GM12878 (cell line): ENCODE data around the gene SPTBN1. TPM values are rescaled to one million over a fixed set of nuclear protein-coding genes. Genes with fewer than 3 reads are reported as not detected.

ENCODE experiments used
- ATAC-seq: fragments of 200-7000 bp; cut with Tn5 transposase; 3 replicates; pipeline ENCODE4 v1.9.1; 2020; ENCODE audit warnings: mild to moderate bottlenecking, moderate library complexity
- BruUV-seq: library from RNA; stranded (reverse); fragments of 400-500 nt; replicated peaks from 2 replicates; lab custom pipeline; 2021; lab: Mats Ljungman, UMichigan
- CTCF ChIA-PET: fragments of 300-600 bp; sonication (Branson Sonifier 250); formaldehyde crosslinking; extraction: SDS; loops from one replicate; lab custom pipeline; 2021; ENCODE audit warnings: inconsistent platforms; lab: Yijun Ruan, JAX
- POLR2A ChIA-PET: fragments of 350-600 bp; formaldehyde crosslinking; extraction: SDS; loops from one replicate; lab custom pipeline; 2021; ENCODE audit warnings: inconsistent platforms; lab: Charles Lee
- RAD21 ChIA-PET: fragments of 300-600 bp; sonication (Branson Sonifier 250); formaldehyde crosslinking; loops from one replicate; lab custom pipeline; 2023; ENCODE audit warnings: antibody characterized with exemption; ENCODE audit not compliant: unreplicated experiment; lab: Charles Lee
- SMC1A ChIA-PET: fragments of 300-600 bp; sonication (Branson Sonifier 250); formaldehyde crosslinking; loops from one replicate; lab custom pipeline; 2023; ENCODE audit not compliant: unreplicated experiment, uncharacterized antibody; lab: Charles Lee
- DNase-seq: peaks from one replicate; pipeline ENCODE4 v3.0.0-alpha.2; 2011; ENCODE audit warnings: low read depth, low spot score
- FAIRE-seq: peaks from 3 replicates; lab custom pipeline; 2011; peaks lifted over from hg19 to GRCh38; lab: Jason Lieb, UNC
- H2AFZ ChIP-seq: 2 replicates; pipeline ENCODE4 v1.6.0; 2011; ENCODE audit warnings: low read depth, low read length, control low read depth; ENCODE audit not compliant: control insufficient read depth
- H3K27ac ChIP-seq: 2 replicates; pipeline ENCODE4 v1.5.1; 2011; ENCODE audit warnings: control low read depth; ENCODE audit not compliant: control insufficient read depth, insufficient read depth
- H3K27me3 ChIP-seq, 2 experiments: replicated peaks in 1 of 2; 2 replicates each; pipeline versions ENCODE4 v1.6.0 to v1.6.1; 2011; ENCODE audit warnings: low read length in 1 of 2; ENCODE audit not compliant: control insufficient read depth in 2 of 2, insufficient read depth in 2 of 2
- H3K36me3 ChIP-seq, 2 experiments: 2 replicates each; pipeline ENCODE4 v1.5.1; 2011; ENCODE audit warnings: low read length in 1 of 2; ENCODE audit not compliant: control insufficient read depth in 2 of 2, insufficient read depth in 2 of 2
- H3K4me1 ChIP-seq: 2 replicates; pipeline ENCODE4 v1.6.1; 2011; ENCODE audit warnings: mild to moderate bottlenecking, low read length, moderate library complexity, mixed read lengths; ENCODE audit not compliant: control insufficient read depth, insufficient read depth
- H3K4me2 ChIP-seq: 2 replicates; pipeline ENCODE4 v1.6.0; 2011; ENCODE audit warnings: control low read depth; ENCODE audit not compliant: control insufficient read depth, insufficient read depth
- H3K4me3 ChIP-seq: fragments of 200-600 bp; sonication (generic); 2 replicates; pipeline ENCODE4 v1.5.1; 2016
- H3K79me2 ChIP-seq: 2 replicates; pipeline ENCODE4 v1.6.0; 2011; ENCODE audit warnings: low read length; ENCODE audit not compliant: control insufficient read depth, insufficient read depth
- H3K9ac ChIP-seq: 2 replicates; pipeline ENCODE4 v1.8.0; 2011; ENCODE audit warnings: low read length, control low read depth, mixed read lengths; ENCODE audit not compliant: control insufficient read depth, insufficient read depth
- H3K9me3 ChIP-seq: replicated peaks from 3 replicates; pipeline ENCODE4 v1.5.1; 2011; ENCODE audit warnings: mild to moderate bottlenecking, low read length; ENCODE audit not compliant: control insufficient read depth, insufficient read depth
- H4K20me1 ChIP-seq: 2 replicates; pipeline ENCODE4 v1.6.0; 2011; ENCODE audit not compliant: control insufficient read depth, insufficient read depth
- BCL11A ChIP-seq: IDR thresholded peaks from 2 replicates; pipeline ENCODE4 v1.6.1; 2011; ENCODE audit warnings: low read depth, low read length
- BHLHE40 ChIP-seq, 2 experiments: fragments of 450-650 bp in 1 of 2; IDR thresholded peaks; 2 replicates each; pipeline ENCODE4 v1.6.1; 2011 to 2017; ENCODE audit warnings: low read depth in 2 of 2, borderline replicate concordance in 1 of 2, improper control_type of control experiment in 1 of 2, low read length in 1 of 2, mild to moderate bottlenecking in 1 of 2
- GABPA ChIP-seq: IDR thresholded peaks from 2 replicates; pipeline ENCODE4 v1.6.1; 2014; ENCODE audit warnings: antibody characterized with exemption, low read depth, mild to moderate bottlenecking, inconsistent platforms
- IKZF2 ChIP-seq, 2 experiments: fragments of 450-650 bp; IDR thresholded peaks; 2 replicates each; pipeline ENCODE4 v1.6.1; 2017; ENCODE audit warnings: mild to moderate bottlenecking in 2 of 2, moderate library complexity in 2 of 2
- JUND ChIP-seq: IDR thresholded peaks from 2 replicates; pipeline ENCODE4 v1.6.1; 2012; ENCODE audit warnings: low read depth, mild to moderate bottlenecking, low read length, improper control_type of control experiment, moderate library complexity
- NR2C1 ChIP-seq: fragments of 450-650 bp; IDR thresholded peaks from 2 replicates; pipeline ENCODE4 v1.6.1; 2017; ENCODE audit warnings: antibody characterized with exemption, mild to moderate bottlenecking, moderate library complexity
- NR2C2 ChIP-seq: IDR thresholded peaks from 2 replicates; pipeline ENCODE4 v1.6.1; 2011; ENCODE audit warnings: borderline replicate concordance, low read depth; ENCODE audit not compliant: control insufficient read depth, insufficient read length
- NR2F1 ChIP-seq: fragments of 450-650 bp; conservative IDR thresholded peaks from 2 replicates; pipeline ENCODE4 v1.6.1; 2017; ENCODE audit warnings: mild to moderate bottlenecking
- RAD51 ChIP-seq: fragments of 450-650 bp; IDR thresholded peaks from 2 replicates; pipeline ENCODE4 v1.6.1; 2016; ENCODE audit warnings: moderate library complexity, mild to moderate bottlenecking, inconsistent platforms
- RUNX3 ChIP-seq: IDR thresholded peaks from 2 replicates; pipeline ENCODE4 v1.6.1; 2012; ENCODE audit warnings: low read length, inconsistent platforms
- SIX5 ChIP-seq: IDR thresholded peaks from 2 replicates; pipeline ENCODE4 v1.6.1; 2011; ENCODE audit warnings: mild to moderate bottlenecking, low read depth, low read length, moderate library complexity; ENCODE audit not compliant: severe bottlenecking
- STAT1 ChIP-seq: fragments of 450-650 bp; conservative IDR thresholded peaks from 2 replicates; pipeline ENCODE4 v1.6.1; 2014; ENCODE audit warnings: antibody characterized with exemption, mild to moderate bottlenecking
- WGBS: methylation state at CpG from one replicate; pipeline ENCODE4 v1.1.6; 2016; ENCODE audit warnings: low lambda C conversion rate; ENCODE audit not compliant: insufficient replicate concordance, insufficient coverage; ENCODE audit errors: missing lambda C conversion rate; 5-methylcytosine and 5-hydroxymethylcytosine counted together
- in situ Hi-C: fragments of 300-500 bp; cut with MboI; formaldehyde crosslinking; loops from 9 replicates; pipeline ENCODE4 v1.14.3; 2018; ENCODE audit warnings: mixed read lengths
- intact Hi-C: fragments of 100-400 bp; cut with micrococcal nuclease; formaldehyde crosslinking; loops from one replicate; pipeline ENCODE4 v1.14.2; 2022; ENCODE audit not compliant: unreplicated experiment
- polyA plus RNA-seq, 11 experiments: library from polyadenylated mRNA; depleted of rRNA in 4 of 11; unstranded in 6 of 11; stranded (reverse) in 5 of 11; fragments of >200 nt; fragmentation: Nextera tagmentation in 4 of 11; fragmentation: Illumina TruSeq in 1 of 11; extraction: Ambion mirVana in 4 of 11; extraction: Trizol in 1 of 11; gene quantifications; 1 replicate in 1 of 11; 2 replicates in 10 of 11; pipeline versions ENCODE4 v1.2.1 to v1.2.3, GENCODE V29; 2011 to 2016; ENCODE audit warnings: inconsistent platforms in 2 of 11, missing spikeins in 2 of 11, low read depth in 1 of 11
- total RNA-seq, 4 experiments: library from RNA; depleted of rRNA in 3 of 4; stranded (reverse); fragments of >200 nt in 3 of 4; fragmentation: Illumina TruSeq in 1 of 4; extraction: Trizol in 1 of 4; gene quantifications; 2 replicates each; pipeline versions ENCODE4 v1.2.1 to v1.2.3, GENCODE V29; 2013 to 2021
- TF ChIP-seq, protein P1 (sequence below): fragments of 450-650 bp; IDR thresholded peaks from 2 replicates; pipeline ENCODE4 v1.6.1; 2017; ENCODE audit warnings: mild to moderate bottlenecking, moderate library complexity

SPTBN1 gene
- total and polyA plus RNA-seq, 10 of the 15 experiments (the other 5 are each of a cell fraction or from before 2014, with no cell fraction given) = 20.6 to 154 (median 76.7) TPM

DNA sequence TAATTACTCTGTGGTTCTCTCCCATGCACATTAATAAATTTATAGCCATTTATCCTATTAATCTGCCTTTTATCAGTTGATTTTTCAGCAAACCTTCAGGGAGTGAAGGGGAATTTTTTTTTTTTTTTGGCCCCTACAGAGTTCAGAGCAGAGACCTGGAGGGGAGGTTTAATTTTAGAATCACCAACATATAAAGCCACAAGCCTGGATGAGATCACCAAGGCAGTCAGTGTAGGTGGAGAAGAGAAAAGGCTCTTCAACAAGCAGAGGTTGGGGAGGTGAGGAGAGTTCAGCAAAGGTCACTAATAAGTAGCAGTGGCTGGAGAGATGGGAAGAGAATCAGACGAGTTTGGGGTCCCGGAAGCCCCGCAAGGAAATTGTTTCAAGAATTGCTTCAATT is 48.4 kb upstream of the SPTBN1 start:
- BruUV-seq = no TSS peak
- in situ Hi-C loops = no loop called here
- H3K79me2 ChIP-seq = no peaks in the 10 kb centered on the region
- no peak overlapping the region for H3K9ac ChIP-seq
- no peaks in the 10 kb centered on the region for H3K9me3 ChIP-seq
- CTCF ChIA-PET = no interaction called here
- POLR2A ChIA-PET = no interaction called here
- RAD21 ChIA-PET = no interaction called here
- DNase-seq = no peak
- ATAC-seq = no peak
- no peak overlapping the region for H3K4me3 ChIP-seq
- no peaks in the 10 kb centered on the region for H4K20me1 ChIP-seq
- no peaks in the 10 kb centered on the region for H3K4me1 ChIP-seq
- H3K27ac ChIP-seq = no peak overlapping the region
- SMC1A ChIA-PET = no interaction called here
- 55% methylated on average over 3 of the region's 3 CpGs for WGBS
- no peaks in the 10 kb centered on the region for H3K36me3 ChIP-seq
- intact Hi-C loops = no loop called here
- no peaks in the 10 kb centered on the region; a peak in 2 of 4 replicates for H3K27me3 ChIP-seq
- no peak for FAIRE-seq
- no peak overlapping the region for H3K4me2 ChIP-seq
- TF ChIP-seq NR2C2 = no peak
- no peak for TF ChIP-seq BCL11A
- TF ChIP-seq RAD51 = no peak
- TF ChIP-seq BHLHE40 (IDR thresholded peaks at IDR 0.05; ENCODE audit: borderline replicate concordance in 1 of 2, low read depth in 2 of 2, low read length in 1 of 2) = no peak
- TF ChIP-seq NR2C1 = no peak
- no peak overlapping the region for H2AFZ ChIP-seq

DNA sequence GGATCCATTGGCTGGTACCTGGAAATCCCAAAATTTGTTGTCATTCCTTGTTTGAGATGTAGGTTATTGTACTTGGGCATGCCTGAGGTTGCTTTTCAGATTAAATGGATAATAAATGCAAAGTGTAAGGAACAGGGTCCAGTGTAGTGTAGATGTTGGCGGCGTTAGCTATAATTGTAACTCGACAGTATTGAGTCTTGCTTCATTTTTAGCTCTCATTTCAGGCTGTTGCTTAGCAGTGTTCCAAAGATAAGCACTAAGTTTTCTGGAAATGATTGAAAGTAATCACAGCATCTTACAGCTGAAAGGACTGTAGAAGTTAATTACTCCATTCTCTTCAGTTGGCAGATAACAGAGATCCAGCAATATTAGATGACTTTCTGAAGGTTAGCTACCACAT is 47.8 kb upstream of the SPTBN1 start:
- BruUV-seq = no TSS peak
- no peak overlapping the region for H2AFZ ChIP-seq
- SMC1A ChIA-PET = no interaction called here
- TF ChIP-seq, protein P1, sequence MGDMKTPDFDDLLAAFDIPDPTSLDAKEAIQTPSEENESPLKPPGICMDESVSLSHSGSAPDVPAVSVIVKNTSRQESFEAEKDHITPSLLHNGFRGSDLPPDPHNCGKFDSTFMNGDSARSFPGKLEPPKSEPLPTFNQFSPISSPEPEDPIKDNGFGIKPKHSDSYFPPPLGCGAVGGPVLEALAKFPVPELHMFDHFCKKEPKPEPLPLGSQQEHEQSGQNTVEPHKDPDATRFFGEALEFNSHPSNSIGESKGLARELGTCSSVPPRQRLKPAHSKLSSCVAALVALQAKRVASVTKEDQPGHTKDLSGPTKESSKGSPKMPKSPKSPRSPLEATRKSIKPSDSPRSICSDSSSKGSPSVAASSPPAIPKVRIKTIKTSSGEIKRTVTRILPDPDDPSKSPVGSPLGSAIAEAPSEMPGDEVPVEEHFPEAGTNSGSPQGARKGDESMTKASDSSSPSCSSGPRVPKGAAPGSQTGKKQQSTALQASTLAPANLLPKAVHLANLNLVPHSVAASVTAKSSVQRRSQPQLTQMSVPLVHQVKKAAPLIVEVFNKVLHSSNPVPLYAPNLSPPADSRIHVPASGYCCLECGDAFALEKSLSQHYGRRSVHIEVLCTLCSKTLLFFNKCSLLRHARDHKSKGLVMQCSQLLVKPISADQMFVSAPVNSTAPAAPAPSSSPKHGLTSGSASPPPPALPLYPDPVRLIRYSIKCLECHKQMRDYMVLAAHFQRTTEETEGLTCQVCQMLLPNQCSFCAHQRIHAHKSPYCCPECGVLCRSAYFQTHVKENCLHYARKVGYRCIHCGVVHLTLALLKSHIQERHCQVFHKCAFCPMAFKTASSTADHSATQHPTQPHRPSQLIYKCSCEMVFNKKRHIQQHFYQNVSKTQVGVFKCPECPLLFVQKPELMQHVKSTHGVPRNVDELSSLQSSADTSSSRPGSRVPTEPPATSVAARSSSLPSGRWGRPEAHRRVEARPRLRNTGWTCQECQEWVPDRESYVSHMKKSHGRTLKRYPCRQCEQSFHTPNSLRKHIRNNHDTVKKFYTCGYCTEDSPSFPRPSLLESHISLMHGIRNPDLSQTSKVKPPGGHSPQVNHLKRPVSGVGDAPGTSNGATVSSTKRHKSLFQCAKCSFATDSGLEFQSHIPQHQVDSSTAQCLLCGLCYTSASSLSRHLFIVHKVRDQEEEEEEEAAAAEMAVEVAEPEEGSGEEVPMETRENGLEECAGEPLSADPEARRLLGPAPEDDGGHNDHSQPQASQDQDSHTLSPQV = no peak
- TF ChIP-seq JUND (no peak), SIX5 (no peak), RUNX3 (no peak), IKZF2 (IDR thresholded peaks at IDR 0.05) (no peak), GABPA (no peak), NR2F1 (no peak), STAT1 (no peak)

More for the DNA sequence above, 47.8 kb upstream of the SPTBN1 start:
- Histone ChIP-seq H3K79me2 (no peaks in the 10 kb centered on the region), H3K27me3 (no peaks in the 10 kb centered on the region; a peak in 2 of 4 replicates), H3K4me3 (no peak overlapping the region), H3K4me2 (no peak overlapping the region), H3K4me1 (no peaks in the 10 kb centered on the region), H3K9ac (no peak overlapping the region), H3K9me3 (no peaks in the 10 kb centered on the region), H3K36me3 (no peaks in the 10 kb centered on the region), H4K20me1 (no peaks in the 10 kb centered on the region), H3K27ac (no peak overlapping the region)
- 61% methylated on average over 3 of the region's 3 CpGs for WGBS
- intact Hi-C loops (no loop called here), in situ Hi-C loops (no loop called here)
- ChIA-PET CTCF (no interaction called here), RAD21 (interaction anchor here (1.0 kb wide), 1 partner anchor 11 kb away, joined by 3 read pairs; no protein-coding TSS in a partner anchor), POLR2A (interaction anchor here (0.6 to 0.7 kb wide), 2 partner anchors 55 to 175 kb away, joined by 3 to 4 read pairs; no protein-coding TSS in a partner anchor)
- FAIRE-seq (no peak), ATAC-seq (no peak), DNase-seq (no peak)
